Peyer's patch (tissue), 4 donors: Measurements from ENCODE around the gene COL4A1. TPM values are rescaled to one million over a fixed set of nuclear protein-coding genes. Genes with fewer than 3 reads are reported as not detected.

Source experiments
- DNase-seq, 3 donors: peaks; one replicate each; pipeline ENCODE4 v3.0.0-alpha.2; 2017 to 2019
- H3K27ac ChIP-seq, 4 donors: fragments of 200-600 bp; sonication (generic); one replicate each; pipeline ENCODE4 v1.5.1; 2016 to 2019
- H3K27me3 ChIP-seq, 2 donors: fragments of 200-600 bp; sonication (generic); one replicate each; pipeline ENCODE4 v1.5.1; 2019
- H3K36me3 ChIP-seq, 3 donors: fragments of 200-600 bp; sonication (generic); one replicate each; pipeline ENCODE4 v1.5.1; 2016 to 2019
- H3K4me1 ChIP-seq, 4 donors: fragments of 200-600 bp; sonication (generic); one replicate each; pipeline ENCODE4 v1.5.1; 2016 to 2019
- H3K4me3 ChIP-seq, 4 donors: fragments of 200-600 bp; sonication (generic); 1 replicate in 3 of 4; 2 replicates in 1 of 4; pipeline ENCODE4 v1.5.1; 2016 to 2019; ENCODE audit warnings: mild to moderate bottlenecking in 1 of 4
- H3K9me3 ChIP-seq, 4 donors: fragments of 200-600 bp; sonication (generic); one replicate each; pipeline ENCODE4 v1.5.1; 2016 to 2019; ENCODE audit warnings: mild to moderate bottlenecking in 1 of 4
- CTCF ChIP-seq, 6 experiments: fragments of 450-650 bp in 4 of 6; fragments of 200-600 bp in 2 of 6; sonication (generic) in 1 of 6; IDR thresholded peaks; one replicate each; pipeline ENCODE4 v1.5.1; 2017 to 2019; ENCODE audit warnings: antibody characterized with exemption in 6 of 6, mild to moderate bottlenecking in 3 of 6, moderate library complexity in 1 of 6
- POLR2A ChIP-seq, 2 donors: fragments of 450-650 bp; IDR thresholded peaks; one replicate each; pipeline ENCODE4 v1.5.1; 2017; ENCODE audit warnings: antibody characterized with exemption in 2 of 2, mild to moderate bottlenecking in 2 of 2, moderate library complexity in 2 of 2
- total RNA-seq, 4 donors: library from RNA; depleted of rRNA; stranded (reverse); fragments of >200 nt; gene quantifications; one replicate each; pipeline ENCODE4 v1.1.0, GENCODE V29; 2016

COL4A1 gene
- total RNA-seq, 4 donors from 2014 or later, result 28.0 to 69.3 (median 36.3) TPM

- Histone ChIP-seq H3K36me3 (no peaks in the 10 kb centered on the region), H3K9me3 (no peaks in the 10 kb centered on the region), H3K27me3 (no peaks in the 10 kb centered on the region), H3K27ac (peak overlapping the region in 1 of 4 donors; percentile 30), H3K4me1 (peaks cover 0 to 38% (median 0%) of the 10 kb centered on the region in 4 donors), H3K4me3 (no peak overlapping the region)
- no peak for DNase-seq
- no peak for TF ChIP-seq POLR2A (IDR thresholded peaks at IDR 0.05)
- peak in 2 of 6 experiments; percentile 13 to 17 for TF ChIP-seq CTCF (IDR thresholded peaks at IDR 0.05)
Measured at GRCh38 chr13:110352735-110353134, 45.8 kb upstream of the COL4A1 start.

- peak overlapping the region in 1 of 4 donors; percentile 30 for H3K27ac ChIP-seq
- no peaks in the 10 kb centered on the region for H3K27me3 ChIP-seq
- H3K4me3 ChIP-seq, result no peak overlapping the region
- H3K9me3 ChIP-seq, result no peaks in the 10 kb centered on the region
- no peak for DNase-seq
- H3K4me1 ChIP-seq, result peaks cover 0 to 47% (median 0%) of the 10 kb centered on the region in 4 donors
- no peak for TF ChIP-seq POLR2A (IDR thresholded peaks at IDR 0.05)
- no peak for TF ChIP-seq CTCF (IDR thresholded peaks at IDR 0.05)
- no peaks in the 10 kb centered on the region for H3K36me3 ChIP-seq
Measured at GRCh38 chr13:110351636-110352420, 44.9 kb upstream of the COL4A1 start.

GRCh38 chr13:110350509-110350908, 43.6 kb upstream of the COL4A1 start:
- DNase-seq, result no peak
- H3K27me3 ChIP-seq, result no peaks in the 10 kb centered on the region
- H3K9me3 ChIP-seq, result no peaks in the 10 kb centered on the region
- H3K4me3 ChIP-seq, result no peak overlapping the region
- H3K4me1 ChIP-seq, result peaks cover 0 to 47% (median 0%) of the 10 kb centered on the region in 4 donors
- TF ChIP-seq CTCF (IDR thresholded peaks at IDR 0.05), result no peak
- no peak for TF ChIP-seq POLR2A (IDR thresholded peaks at IDR 0.05)
- no peaks in the 10 kb centered on the region for H3K36me3 ChIP-seq
- peak overlapping the region in 1 of 4 donors; percentile 35 for H3K27ac ChIP-seq

GRCh38 chr13:110350049-110350448, 43.1 kb upstream of the COL4A1 start:
- Histone ChIP-seq H3K4me1 (peaks cover 0 to 45% (median 0%) of the 10 kb centered on the region in 4 donors), H3K27ac (peak overlapping the region in 1 of 4 donors; percentile 35), H3K27me3 (no peaks in the 10 kb centered on the region), H3K4me3 (no peak overlapping the region), H3K9me3 (no peaks in the 10 kb centered on the region), H3K36me3 (no peaks in the 10 kb centered on the region)
- no peak for TF ChIP-seq POLR2A (IDR thresholded peaks at IDR 0.05)
- no peak for TF ChIP-seq CTCF (IDR thresholded peaks at IDR 0.05)
- DNase-seq, result no peak

- no peak overlapping the region for H3K4me3 ChIP-seq
- H3K9me3 ChIP-seq, result no peaks in the 10 kb centered on the region
- H3K27ac ChIP-seq, result peak overlapping the region in 1 of 4 donors; percentile 67
- H3K27me3 ChIP-seq, result no peaks in the 10 kb centered on the region
- peaks cover 0 to 39% (median 0%) of the 10 kb centered on the region in 4 donors for H3K4me1 ChIP-seq
- H3K36me3 ChIP-seq, result no peaks in the 10 kb centered on the region
- DNase-seq, result no peak
- TF ChIP-seq POLR2A (IDR thresholded peaks at IDR 0.05), result no peak
- no peak for TF ChIP-seq CTCF (IDR thresholded peaks at IDR 0.05)
Measured at GRCh38 chr13:110349239-110349638, 42.3 kb upstream of the COL4A1 start.
